Brain microvascular endothelial cell (primary cell): ENCODE measurements around the gene CRACDL.

Source experiments
- DNase-seq: peaks from one replicate; pipeline ENCODE4 v3.0.0-alpha.2; 2020
- H3K27ac ChIP-seq: fragments of 250-450 bp; sonication (Bioruptor Pico); 2 replicates; pipeline ENCODE4 v1.5.1; 2020; ENCODE audit warnings: mild to moderate bottlenecking, moderate library complexity
- H3K27me3 ChIP-seq: fragments of 250-450 bp; sonication (Bioruptor Pico); replicated peaks from 2 replicates; pipeline ENCODE4 v1.5.1; 2020; ENCODE audit warnings: mild to moderate bottlenecking
- H3K36me3 ChIP-seq: fragments of 250-450 bp; sonication (Bioruptor Pico); replicated peaks from 2 replicates; pipeline ENCODE4 v1.5.1; 2020; ENCODE audit warnings: mild to moderate bottlenecking
- H3K4me3 ChIP-seq: 2 replicates; pipeline ENCODE4 v1.5.1; 2011; ENCODE audit warnings: low read depth, mild to moderate bottlenecking, control low read depth, low read length, moderate library complexity
- in situ Hi-C: cut with HindIII; loops from 2 replicates; pipeline ENCODE4 v1.10.0; 2017; ENCODE audit warnings: low sequenced_read_pairs, low pct_ligation_motif_present
- TF ChIP-seq, protein P1 (sequence below): IDR thresholded peaks from 2 replicates; pipeline ENCODE4 v1.5.1; 2011; ENCODE audit warnings: low read depth, mild to moderate bottlenecking, moderate library complexity, low read length, control low read depth, inconsistent platforms; ENCODE audit errors: missing control alignments

The CRACDL gene

DNA sequence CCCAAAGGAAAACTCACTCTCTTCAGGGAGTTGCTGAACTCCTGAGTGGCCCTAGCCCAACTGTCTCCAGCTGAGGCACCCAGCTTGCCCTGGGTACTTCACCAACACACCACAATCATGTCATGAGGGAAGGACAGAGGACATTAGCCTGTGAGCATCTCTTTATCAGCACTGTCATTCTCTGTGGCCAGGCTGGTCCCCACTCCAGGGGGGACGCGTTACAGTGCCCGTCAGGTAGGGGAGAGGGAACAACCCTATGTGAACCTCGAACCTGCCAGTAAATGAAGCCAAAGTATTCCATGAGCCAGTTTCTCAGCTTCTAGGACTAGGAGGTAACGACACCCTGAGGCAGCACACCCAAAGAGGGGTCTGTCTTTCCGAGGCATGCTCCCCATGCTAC, 110.2 kb downstream of the CRACDL start:
- H3K27ac ChIP-seq = no peak overlapping the region
- TF ChIP-seq, protein P1, sequence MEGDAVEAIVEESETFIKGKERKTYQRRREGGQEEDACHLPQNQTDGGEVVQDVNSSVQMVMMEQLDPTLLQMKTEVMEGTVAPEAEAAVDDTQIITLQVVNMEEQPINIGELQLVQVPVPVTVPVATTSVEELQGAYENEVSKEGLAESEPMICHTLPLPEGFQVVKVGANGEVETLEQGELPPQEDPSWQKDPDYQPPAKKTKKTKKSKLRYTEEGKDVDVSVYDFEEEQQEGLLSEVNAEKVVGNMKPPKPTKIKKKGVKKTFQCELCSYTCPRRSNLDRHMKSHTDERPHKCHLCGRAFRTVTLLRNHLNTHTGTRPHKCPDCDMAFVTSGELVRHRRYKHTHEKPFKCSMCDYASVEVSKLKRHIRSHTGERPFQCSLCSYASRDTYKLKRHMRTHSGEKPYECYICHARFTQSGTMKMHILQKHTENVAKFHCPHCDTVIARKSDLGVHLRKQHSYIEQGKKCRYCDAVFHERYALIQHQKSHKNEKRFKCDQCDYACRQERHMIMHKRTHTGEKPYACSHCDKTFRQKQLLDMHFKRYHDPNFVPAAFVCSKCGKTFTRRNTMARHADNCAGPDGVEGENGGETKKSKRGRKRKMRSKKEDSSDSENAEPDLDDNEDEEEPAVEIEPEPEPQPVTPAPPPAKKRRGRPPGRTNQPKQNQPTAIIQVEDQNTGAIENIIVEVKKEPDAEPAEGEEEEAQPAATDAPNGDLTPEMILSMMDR = no peak

DNA sequence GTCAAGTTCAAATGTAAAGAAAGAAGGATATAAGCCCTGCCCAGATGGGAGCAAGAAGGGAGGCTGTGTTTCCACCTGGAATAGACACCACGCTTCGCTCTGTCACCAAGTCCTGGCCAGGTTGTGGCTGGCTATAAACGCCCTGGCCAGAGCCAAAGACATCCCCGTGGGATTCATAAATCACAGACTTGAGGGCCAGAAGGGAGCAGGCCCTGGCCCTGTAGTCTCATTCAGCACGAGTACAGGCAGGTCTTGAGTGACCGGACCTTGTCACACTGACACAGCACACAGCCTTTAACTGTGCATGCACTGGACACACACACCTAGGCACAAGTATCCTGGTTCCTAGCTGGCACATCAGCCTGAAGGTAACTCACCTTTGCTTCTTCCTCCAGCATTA, 110.6 kb downstream of the CRACDL start:
- no peak overlapping the region for H3K27ac ChIP-seq
- in situ Hi-C loops = no loop called here
- TF ChIP-seq, protein P1 = no peak
- H3K4me3 ChIP-seq = no peak overlapping the region
- H3K27me3 ChIP-seq = peaks cover 7% of the 10 kb centered on the region
- no peaks in the 10 kb centered on the region for H3K36me3 ChIP-seq
- DNase-seq = no peak

More for the DNA sequence above, 110.2 kb downstream of the CRACDL start:
- H3K4me3 ChIP-seq = no peak overlapping the region
- in situ Hi-C loops = no loop called here
- DNase-seq = no peak
- H3K36me3 ChIP-seq = no peaks in the 10 kb centered on the region
- H3K27me3 ChIP-seq = peaks cover 7% of the 10 kb centered on the region

DNA sequence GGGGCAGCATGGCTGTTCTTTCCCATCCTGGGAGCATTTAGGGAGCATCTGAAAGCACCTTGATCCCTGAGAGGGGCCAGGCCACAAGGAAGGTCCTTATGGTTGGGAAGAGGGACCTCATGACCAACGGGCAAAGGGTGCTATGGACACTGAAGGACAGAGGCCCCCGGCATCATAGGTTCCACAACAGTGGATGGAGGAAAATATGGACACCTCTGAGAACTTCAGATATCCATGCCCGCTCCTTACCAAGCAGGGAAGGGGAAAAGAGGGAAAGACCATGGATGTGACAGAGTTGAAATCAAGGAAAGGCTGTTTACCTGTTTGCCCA, 111.0 kb downstream of the CRACDL start:
- TF ChIP-seq, protein P1 = no peak
- Histone ChIP-seq H3K27ac (no peak overlapping the region), H3K4me3 (no peak overlapping the region), H3K27me3 (peaks cover 7% of the 10 kb centered on the region), H3K36me3 (no peaks in the 10 kb centered on the region)
- in situ Hi-C loops = no loop called here
- no peak for DNase-seq

DNA sequence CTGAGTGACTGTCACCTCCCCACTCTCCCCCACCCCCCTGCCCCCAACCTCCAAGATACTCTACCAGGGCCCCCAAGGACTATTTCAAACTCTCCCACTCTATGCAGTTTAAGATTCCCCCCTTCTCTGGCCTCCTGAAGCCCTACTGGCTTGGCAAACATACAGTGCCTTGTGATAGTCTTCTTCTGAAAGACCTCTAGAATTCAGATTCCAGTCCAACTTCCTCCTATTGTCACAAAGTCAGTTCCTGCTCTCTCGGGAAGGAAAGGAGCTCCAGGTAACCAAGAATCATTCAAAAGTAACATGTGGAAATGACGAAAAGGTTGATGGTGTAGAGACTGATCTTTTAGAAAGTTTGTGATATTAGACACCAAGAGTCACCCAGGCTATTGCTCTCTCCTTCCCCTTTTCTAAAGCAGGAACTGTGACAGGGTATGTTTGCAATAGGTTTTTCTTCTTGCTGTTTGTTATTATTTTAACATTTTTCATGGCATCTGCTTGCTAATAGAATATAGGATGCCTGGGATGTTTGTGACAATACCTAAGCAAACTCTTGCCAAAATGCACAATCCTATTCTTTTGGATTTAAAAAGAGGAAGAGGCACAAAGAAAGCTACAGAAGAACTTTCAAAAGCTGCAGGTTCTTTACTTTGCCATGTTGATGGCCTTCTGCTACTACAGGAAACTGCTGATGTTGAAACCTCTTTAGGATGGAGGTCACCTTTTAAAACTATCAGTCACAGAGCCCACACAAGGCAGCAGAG, 111.6 kb downstream of the CRACDL start:
- DNase-seq = no peak
- TF ChIP-seq, protein P1 = no peak
- Histone ChIP-seq H3K4me3 (no peak overlapping the region), H3K27ac (no peak overlapping the region), H3K27me3 (peaks cover 7% of the 10 kb centered on the region), H3K36me3 (no peaks in the 10 kb centered on the region)
- in situ Hi-C loops = no loop called here

DNA sequence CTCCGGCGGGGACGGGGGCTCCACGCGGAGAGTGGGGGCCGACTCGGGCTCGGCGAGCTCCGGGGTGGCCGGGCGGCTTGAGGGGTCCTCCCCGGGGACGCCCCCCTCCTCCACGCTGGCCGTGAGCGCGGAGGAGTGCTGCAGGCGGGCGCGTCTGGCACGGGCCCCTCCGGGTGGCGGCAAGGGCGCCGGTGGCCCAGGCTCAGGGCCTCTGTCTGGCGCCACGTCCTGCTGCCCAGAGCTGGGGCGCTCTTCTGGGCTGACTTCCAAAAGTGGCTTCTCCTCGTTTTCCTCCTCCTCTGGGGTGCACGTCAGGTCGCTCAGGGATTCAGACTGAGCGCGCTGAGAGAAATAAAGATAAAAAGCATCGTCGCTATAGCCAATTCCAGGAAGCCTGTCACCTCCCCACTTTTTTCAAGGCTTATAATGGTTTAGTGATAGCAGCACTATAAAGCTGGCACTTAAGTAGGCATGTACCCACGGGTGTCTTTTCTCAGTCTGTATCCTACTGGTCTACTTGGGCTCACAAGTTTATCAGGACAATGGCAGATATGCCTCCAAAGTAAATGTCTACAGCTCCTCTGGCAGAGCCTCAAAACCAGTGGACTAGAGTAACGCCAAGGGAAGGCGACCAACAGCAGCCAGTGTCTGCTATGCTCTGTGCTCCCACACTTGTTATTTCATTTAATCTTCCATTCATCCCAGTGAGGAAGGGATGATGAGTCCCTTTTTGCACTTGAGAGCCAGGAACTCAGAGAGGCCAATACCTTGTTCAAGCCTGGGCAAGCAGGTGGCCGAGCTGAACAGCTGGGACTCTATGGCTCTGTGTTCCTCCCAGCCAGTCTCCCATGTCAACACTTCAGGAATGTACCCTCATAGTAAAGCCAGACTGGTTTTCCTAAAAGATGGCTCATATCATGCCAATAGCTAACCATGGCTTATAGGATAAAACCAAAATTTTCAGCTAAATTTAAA, 112.5 kb downstream of the CRACDL start:
- Histone ChIP-seq H3K4me3 (no peak overlapping the region), H3K27ac (no peak overlapping the region), H3K27me3 (peaks cover 7% of the 10 kb centered on the region), H3K36me3 (no peaks in the 10 kb centered on the region)
- in situ Hi-C loops = no loop called here
- no peak for DNase-seq
- TF ChIP-seq, protein P1 = no peak
